Measurements from ENCODE around the gene CLIP2. TPM values are rescaled to one million over a fixed set of nuclear protein-coding genes. Genes with fewer than 3 reads are reported as not detected.

The CLIP2 gene
- polyA plus RNA-seq, 1 experiment: 5.6 TPM

GRCh38 chr7:74297516-74298233 is 8.5 kb downstream of the CLIP2 start:
- ChIA-PET CTCF (no interaction called here), POLR2A (no interaction called here)
- Histone ChIP-seq H3K36me3 (ENCODE audit: control insufficient read depth, insufficient read depth, low read length) (no peaks in the 10 kb centered on the region; the same call in 1 of the 2 replicates), H3K4me3 (ENCODE audit: low read depth, low read length) (no peak overlapping the region), H3K27me3 (ENCODE audit: control insufficient read depth, insufficient read depth, low read length) (no peaks in the 10 kb centered on the region)
- no peak for TF ChIP-seq CTCF (IDR thresholded peaks at IDR 0.05; ENCODE audit: insufficient read depth, low read depth, low read length)
- DNase-seq (ENCODE audit: low read depth): no peak

GRCh38 chr7:74299401-74299800 is 10.2 kb downstream of the CLIP2 start:
- ChIA-PET CTCF (no interaction called here), POLR2A (no interaction called here)
- H3K4me3 ChIP-seq (ENCODE audit: low read depth, low read length): no peak overlapping the region
- no peak for TF ChIP-seq CTCF (IDR thresholded peaks at IDR 0.05; ENCODE audit: insufficient read depth, low read depth, low read length)
- DNase-seq (ENCODE audit: low read depth): no peak
- H3K27me3 ChIP-seq (ENCODE audit: control insufficient read depth, insufficient read depth, low read length): no peaks in the 10 kb centered on the region
- H3K36me3 ChIP-seq (ENCODE audit: control insufficient read depth, insufficient read depth, low read length): no peaks in the 10 kb centered on the region; the same call in 1 of the 2 replicates

DNA sequence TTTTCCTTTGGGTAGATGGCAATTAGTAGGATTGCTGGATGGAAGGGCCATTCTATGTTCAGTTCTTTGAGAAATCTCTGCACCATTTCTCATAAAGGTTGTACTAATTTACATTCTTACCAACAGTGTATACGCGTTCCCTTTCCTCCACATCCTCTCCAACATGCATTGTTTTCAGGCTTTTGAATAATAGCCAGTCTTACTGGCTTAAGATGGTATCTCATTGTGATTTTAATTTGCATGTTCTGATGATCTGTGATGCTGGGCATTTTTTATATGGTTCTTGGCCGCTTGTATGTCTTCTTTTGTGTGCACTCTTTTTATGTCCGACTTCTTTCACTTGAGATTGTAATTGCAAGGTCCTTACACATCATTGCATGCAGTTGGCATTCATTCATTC is 11.7 kb downstream of the CLIP2 start:
- ChIA-PET POLR2A (no interaction called here), CTCF (no interaction called here)
- Histone ChIP-seq H3K27me3 (ENCODE audit: control insufficient read depth, insufficient read depth, low read length) (no peaks in the 10 kb centered on the region), H3K36me3 (ENCODE audit: control insufficient read depth, insufficient read depth, low read length) (no peaks in the 10 kb centered on the region; the same call in 1 of the 2 replicates), H3K4me3 (ENCODE audit: low read depth, low read length) (no peak overlapping the region)
- no peak for TF ChIP-seq CTCF (IDR thresholded peaks at IDR 0.05; ENCODE audit: insufficient read depth, low read depth, low read length)
- no peak for DNase-seq (ENCODE audit: low read depth)

DNA sequence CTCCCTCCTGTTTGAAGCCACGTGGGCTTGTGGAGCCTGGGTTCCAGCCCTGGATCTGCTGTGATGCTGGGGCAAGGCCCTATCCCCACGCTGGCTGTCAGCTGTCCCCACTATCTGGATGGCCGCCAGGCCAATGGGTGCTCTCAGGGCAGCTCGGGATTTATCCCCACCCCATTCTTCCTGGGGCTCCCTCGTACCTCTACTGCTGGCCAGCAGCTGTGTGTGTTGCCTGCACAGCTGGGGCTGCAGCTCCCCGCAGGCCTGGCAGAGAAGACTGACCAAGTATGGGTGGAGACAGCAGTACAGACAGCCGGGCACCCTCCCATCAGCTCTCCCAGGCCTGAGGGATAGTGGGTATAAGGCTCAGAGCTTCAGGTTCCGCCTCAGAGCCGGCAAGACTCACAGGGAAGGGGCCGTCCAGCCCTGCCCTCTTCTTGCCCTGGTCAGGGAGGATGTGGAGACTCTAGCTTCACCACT is 13.6 kb downstream of the CLIP2 start:
- ChIA-PET CTCF (interaction anchor here (0.9 kb wide), 1 partner anchor 48 kb away, joined by 3 read pairs; the partner anchor contains the start of gene RFC2), POLR2A (no interaction called here)
- H3K27me3 ChIP-seq (ENCODE audit: control insufficient read depth, insufficient read depth, low read length): no peaks in the 10 kb centered on the region
- H3K36me3 ChIP-seq (ENCODE audit: control insufficient read depth, insufficient read depth, low read length): no peaks in the 10 kb centered on the region
- H3K4me3 ChIP-seq (ENCODE audit: low read depth, low read length): no peak overlapping the region
- TF ChIP-seq CTCF (IDR thresholded peaks at IDR 0.05; ENCODE audit: insufficient read depth, low read depth, low read length): no peak
- DNase-seq (ENCODE audit: low read depth): no peak

- Histone ChIP-seq H3K36me3 (ENCODE audit: control insufficient read depth, insufficient read depth, low read length) (no peaks in the 10 kb centered on the region), H3K4me3 (ENCODE audit: low read depth, low read length) (no peak overlapping the region), H3K27me3 (ENCODE audit: control insufficient read depth, insufficient read depth, low read length) (no peaks in the 10 kb centered on the region)
- TF ChIP-seq CTCF (IDR thresholded peaks at IDR 0.05; ENCODE audit: insufficient read depth, low read depth, low read length): no peak
- DNase-seq (ENCODE audit: low read depth): no peak
- CTCF ChIA-PET: no interaction called here
- POLR2A ChIA-PET: no interaction called here
Observed at GRCh38 chr7:74304550-74304949, 15.3 kb downstream of the CLIP2 start.
